Measurements from ENCODE around the gene KRT6C.
"Not testable (repeated sequence)": the region's sequence is repeated elsewhere in the genome, so short reads cannot be mapped to it uniquely, and the experiment has no call there.

KRT6C gene

DNA sequence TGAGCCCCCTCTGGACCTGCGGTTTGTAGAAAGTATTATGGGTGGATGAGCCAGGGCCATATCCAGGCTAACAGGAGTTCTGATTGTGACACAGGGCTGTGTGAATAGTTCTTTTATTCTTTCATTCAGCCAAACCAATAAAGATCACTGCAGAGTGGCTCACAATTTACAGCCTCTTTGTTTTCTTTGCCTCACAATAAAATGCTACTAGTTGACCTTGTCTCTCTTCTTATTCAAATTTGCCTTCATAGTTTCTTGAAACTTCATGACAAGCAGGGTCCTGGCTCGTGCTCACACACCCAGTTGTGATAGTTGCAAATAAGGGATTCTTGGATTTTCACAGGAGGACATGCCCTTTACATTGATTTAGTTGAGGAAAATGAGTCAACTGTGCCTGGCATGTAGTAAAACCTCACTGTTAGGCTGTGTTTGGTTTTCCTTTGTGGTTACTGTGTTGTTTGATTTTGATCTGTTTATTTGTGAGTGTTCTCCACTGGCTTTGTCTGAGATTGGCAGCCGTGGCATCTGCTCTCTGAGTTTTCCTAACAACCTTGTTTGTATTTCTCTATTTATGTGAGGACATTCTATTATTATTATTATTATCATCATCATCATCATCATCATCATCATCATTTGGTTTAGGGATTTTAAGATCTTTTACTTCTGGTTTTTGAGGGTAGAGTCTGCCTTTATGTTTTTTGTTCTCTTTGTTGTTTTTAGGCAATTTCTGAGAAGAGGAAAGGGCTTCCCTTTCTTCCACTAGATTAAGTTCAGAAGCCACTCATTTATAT, 19.0 kb downstream of the KRT6C start:
- no peak for DNase-seq

DNA sequence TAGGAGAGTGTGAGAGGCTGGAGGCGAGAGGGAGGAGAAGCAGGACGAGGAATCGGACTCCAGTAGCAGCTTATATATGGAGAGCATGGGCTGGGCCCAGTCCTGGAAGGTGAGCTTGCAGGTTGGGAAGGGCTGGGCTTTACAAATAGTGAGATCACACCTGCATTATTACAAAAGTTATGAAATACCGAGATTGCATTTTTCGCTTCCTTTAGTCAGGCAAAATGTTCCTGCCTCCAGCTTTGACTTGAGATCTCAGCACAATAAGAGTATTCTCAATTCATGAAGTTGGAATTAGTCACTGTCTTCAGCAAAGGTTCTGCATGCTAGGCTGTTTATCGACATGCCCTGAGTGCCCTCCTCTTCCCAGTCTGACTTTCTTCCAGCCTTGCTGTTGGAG, 21.5 kb downstream of the KRT6C start, which contains the start of gene KRT6B:
Gene KRT6B, minus strand, starts transcription at position 46 of the 400 bp plus-strand sequence. CDS start 68 bp downstream, outside the sequence.
- no peak for DNase-seq

DNA sequence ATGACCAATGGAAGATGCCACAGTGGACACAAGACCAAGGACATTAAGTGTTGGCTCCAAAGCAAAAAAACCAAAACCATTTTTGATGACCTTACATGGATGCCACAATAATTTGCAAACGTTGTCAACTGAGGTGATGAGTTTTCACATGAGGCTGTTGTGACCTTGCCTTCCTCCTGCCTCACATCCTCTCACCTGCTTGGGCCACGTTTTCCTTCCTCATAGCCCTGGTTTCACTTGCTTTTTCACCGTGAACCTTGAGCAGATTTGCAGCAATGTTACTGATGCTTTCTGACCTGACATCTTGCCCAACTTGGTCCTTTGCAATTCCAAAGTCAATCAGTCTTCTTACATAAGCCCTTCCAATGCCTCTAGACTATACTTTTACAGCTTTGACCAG, 25.4 kb downstream of the KRT6C start:
- DNase-seq, result no peak

DNA sequence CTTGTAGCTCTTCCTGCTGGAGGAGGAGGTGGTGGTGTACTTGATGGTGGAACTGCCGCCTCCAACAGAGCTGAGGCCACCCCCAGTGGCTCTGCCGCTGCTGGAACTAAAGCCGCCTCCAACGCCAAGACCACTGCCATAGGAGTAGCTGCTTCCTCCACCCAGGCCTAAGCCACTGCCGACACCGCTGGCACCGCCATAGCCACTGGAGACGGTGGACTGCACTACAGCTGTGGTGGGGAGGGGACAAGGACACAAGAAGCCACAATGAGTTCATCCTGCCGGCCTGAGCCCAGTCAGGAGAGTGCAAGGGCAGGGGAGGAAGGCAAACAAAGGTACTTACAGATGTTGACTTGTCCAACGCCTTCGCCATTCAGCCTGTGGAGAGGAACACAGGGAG, 26.4 kb downstream of the KRT6C start:
- DNase-seq, result not testable (repeated sequence)

DNA sequence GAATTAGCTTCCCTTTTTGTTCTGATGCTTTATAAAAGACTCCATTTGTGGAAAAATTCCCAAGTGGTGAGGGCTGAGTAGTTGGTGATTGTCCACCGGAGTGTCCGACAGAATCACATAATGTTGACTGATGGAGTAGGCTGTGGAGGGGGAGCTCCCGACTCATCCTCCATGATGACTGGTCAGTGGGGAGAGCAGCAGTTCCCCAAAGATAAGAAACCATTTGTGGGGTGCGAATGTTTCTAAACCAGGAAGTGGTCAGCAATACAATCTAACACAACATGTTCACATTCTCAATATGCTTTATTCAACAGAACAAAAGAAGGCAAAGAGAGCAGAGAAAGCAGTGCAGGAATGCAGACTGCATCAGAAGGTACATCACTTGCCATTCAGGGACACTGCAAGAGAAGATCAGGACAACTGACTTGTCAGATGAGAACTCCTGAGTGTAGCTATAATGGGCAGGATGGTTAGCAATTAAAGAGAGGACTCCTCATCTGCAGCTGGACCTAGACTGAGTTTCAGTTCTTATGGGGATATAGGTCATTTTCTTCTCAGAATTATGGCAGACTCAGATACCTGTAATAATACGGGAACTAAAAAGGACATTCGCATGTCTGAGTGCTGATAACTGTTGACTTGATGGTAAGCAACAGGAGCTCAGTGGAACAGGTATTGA, 27.1 kb downstream of the KRT6C start:
- DNase-seq, result no peak

DNA sequence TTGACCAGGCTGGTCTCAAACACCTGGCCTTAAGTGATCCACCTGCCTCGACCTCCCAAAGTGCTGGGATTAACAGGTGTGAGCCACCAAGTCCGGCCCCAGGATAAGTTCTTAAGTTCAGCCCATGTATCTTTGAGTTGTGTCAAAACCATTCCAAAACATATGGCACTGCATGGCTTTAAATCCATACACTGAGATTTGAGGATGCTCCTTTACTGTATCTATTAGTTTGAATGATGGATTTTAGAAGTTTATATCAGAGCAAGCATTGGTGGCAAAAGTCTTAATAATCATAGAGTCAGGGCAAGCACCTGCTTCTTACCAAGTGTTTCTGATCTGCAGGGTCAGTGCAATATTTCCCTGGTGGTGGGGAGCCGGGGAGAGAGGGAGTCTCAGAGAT, 27.7 kb downstream of the KRT6C start:
- no peak for DNase-seq

DNA sequence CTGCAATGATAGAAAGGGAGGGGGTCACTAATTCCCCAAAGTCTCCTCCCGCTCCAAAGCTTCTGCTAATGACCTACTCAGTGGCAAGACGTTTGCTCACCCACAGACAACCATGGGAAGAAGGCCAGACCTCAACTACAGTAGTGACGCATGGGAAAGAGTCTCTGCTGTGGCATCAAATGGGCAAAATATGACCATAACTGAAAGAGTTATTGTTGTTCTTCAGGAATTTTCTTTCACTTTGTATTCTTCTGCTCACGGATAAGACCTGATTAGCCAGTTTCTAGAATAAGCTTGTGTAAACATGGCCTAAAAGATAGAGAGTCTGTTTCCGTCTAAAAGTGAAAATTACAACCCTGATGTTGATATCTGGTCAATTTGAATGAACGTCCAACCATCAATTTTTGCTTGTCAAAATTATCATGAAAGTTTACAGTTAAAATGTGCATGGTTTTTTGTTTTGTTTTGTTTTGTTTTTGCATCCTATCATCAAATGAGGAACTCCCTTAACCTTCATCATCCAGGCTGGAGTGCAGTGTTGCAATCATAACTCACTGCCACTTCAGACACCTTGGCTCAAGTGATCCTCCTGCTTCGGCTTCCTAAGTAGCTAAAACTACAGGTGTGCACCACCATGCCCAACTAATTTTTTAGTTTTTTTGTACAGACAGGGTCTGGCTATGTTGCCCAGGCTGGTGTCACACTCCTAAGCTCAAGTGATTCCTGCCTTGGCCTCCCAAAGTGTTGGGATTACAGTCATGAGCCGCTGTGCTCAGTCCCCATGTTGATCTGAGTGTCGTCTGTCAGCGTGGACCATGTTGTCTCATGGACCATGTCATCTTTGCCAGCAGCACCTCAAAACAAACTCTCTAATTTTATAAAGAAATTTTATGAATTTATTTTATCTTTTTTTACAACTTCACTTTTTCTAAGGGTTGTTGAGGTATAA, 28.7 kb downstream of the KRT6C start:
- DNase-seq, result no peak

DNA sequence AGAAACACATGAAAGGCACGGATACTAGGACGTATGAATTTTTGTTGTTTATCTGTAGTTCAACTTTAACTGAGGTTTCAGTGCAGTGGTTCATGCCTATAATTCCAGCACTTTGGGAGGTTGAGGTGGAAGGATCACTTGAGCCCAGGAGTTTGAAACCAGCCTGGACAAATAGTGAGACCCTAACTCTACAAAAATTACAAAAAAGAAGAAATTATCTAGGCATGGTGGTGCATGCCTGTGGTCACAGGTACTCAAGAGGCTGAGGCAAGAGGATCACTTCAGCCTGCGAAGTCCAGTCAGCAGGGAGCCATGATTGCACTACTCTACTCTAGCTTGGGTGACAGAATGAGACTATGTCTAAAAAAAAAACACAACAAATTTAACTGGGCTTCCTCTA, 29.6 kb downstream of the KRT6C start:
- DNase-seq, result no peak

DNA sequence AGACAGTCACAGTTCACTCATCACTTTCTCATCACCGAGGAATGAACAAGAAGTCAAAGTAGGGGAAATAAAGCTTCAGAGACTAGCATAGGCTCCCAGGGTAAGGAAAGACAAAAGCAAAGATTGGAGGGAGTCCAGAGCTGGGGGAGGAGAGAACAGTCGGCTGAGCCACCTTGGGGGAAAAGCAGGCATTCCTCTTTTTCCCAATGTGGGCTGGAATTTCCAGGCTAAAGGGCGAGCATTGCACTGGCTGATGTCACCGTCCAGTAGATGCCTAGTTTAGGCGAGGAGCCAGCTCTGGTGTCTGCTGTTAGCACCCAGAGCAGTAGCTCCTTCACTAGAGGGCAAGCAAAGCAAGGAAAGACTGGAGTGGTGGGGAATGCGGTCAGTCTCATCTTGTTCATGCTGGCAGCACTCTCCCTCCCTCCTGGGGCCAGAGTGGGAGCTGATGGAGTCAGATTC, 31.0 kb downstream of the KRT6C start:
- DNase-seq, result no peak

DNA sequence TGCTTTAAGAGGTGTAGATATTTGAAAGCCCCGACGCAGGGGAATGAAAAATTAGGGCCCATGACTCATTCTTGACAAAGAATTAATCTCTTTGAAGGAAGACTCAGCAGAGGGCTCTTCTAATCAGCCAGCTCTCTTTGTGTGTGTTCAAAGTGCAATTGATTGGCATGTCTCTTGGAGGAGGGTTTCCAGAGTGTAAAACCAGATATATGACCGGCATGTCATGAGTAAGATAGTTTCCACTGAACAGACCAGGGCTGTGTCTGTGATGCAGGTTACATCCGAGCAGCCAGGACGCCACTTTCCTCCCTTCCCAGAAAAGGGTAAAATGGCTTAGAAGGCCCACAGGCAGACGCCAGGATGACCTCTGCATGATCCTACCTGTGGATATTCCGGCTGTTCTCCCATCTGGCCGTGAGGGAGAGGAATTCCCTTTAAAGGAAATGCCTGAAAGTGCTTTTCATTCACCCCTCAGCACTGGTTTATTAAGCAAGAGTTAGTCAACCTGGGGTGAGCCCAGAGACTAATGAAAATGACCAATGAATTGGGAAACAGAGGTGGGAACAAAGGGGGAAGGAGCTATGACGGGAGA, 32.2 kb downstream of the KRT6C start:
- DNase-seq, result no peak

DNA sequence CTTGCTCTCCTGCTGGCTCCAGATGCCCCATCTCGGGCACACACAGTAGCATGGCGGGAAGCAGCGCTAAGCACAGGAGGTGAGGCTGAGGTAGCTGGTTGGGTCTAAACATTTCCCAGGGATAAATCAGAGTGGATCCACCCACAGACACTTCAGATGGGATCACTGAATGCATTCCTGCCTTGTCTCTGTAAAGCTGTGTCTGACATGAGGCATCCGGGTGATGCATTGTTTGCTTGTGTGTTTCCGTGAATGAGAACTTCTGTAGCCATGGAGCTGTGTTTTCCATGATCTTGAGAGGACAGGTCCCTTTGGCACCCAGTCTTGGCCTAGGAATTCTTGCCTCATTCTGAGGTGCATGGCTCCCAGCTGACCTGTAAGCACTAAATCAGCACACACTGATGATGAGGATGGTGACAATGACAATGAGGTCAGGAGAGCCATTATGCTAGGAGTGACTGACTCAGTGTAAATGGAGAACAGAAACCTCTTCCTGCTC, 32.7 kb downstream of the KRT6C start:
- no peak for DNase-seq

DNA sequence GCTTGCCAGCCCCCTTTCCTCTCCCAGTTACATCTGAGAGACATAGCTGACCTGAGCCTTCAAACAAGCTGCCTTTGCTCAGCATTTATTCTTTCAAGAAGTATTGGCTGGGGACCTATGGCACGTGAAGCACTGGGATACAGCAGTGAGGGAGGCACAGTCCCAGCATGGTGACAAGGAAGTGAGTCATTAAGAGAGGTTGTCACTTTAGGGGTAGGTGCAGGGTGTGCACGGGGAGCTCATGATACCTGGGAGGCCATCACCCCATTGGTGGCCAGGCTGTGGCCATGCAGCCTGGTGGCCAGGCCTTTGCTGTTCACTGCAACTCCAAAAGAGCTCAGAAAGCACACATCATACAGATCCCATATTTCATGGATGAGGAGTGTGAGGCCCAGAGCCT, 33.8 kb downstream of the KRT6C start:
- no peak for DNase-seq

DNA sequence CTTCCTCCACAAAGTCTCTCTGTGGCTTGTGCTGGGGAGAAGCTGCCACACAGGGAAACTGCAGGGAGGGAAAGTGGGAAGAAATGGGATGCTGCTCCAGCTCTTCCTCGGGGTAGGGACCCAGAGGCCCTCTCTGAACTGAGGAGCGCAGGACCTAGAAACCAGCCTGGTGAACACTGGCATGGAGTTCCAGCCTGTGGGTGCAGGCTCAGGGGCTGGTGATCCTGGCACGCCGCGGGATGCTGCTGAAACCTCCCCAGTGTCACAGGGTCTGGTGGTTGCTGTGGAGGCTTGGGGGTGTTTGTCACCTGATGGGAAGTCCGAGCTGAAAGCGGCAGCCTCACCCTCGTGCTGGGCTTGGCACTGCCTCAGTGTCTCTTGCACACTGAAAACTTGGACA, 34.2 kb downstream of the KRT6C start:
- DNase-seq, result no peak

DNA sequence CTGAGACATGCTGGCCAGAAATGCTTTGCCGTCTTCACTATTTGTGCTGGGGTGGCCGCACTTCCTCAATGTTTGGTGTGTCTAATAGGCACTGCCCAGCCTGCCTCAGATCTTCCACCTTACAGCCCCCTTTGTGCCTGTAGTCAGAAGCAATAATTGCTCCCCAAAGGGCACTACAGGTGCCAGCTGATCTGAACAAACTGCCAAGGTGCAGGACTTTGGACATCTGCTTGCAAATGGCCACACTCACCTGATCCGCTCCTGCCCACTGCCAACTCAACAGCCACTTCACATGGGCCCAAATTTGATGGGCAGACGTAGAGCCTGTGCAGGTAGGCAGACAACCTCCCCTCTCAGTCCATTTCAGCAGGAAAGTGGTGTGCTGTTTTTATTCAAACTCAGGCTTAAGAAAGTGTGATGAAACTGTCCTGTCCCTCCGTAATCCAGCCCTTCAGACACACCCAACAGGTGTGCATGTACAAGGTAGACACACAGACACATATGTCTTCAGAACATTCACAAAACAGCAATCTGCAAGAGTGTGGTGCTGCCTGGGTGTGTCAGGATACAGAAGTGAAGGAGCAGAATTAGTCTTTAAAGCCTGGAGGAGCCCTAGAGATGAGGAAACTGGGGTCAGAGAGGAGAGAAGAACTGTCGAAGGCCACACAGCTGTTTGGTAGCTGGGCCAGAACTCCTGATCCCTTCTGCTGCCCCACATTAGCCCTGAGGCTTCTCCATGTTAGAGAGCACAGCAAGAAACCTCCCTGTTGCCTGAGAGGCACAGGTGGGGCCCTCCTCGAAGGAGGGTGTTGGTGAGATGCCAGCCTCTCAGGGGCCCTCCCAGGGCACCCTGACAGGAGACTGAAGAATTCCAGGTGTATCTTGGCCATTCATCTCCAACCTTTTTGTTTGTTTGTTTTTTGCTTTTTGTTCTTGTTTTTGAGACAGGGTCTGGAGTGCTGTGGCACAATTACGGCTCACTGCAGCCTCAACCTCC, 35.0 kb downstream of the KRT6C start:
- DNase-seq, result no peak

DNA sequence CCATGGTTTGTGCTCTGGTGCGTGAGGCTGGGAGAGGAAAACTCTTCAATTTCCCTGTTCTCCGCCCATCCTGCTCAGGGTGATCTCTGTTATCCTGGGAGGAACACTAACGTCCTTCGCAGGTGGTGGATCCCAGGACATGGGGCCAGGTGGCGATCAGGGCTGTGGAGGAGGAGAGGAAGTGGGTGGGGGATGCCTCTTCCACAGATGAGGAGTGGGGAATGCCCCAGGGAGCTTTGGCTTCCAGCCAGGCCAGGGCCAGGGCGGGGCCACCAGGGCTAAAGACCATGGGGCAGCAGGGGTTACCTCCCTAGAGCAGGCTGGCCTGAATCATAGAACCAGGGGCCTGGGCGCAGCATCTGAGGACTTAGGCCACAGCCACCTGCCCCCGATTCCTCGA, 36.1 kb downstream of the KRT6C start:
- DNase-seq, result no peak

DNA sequence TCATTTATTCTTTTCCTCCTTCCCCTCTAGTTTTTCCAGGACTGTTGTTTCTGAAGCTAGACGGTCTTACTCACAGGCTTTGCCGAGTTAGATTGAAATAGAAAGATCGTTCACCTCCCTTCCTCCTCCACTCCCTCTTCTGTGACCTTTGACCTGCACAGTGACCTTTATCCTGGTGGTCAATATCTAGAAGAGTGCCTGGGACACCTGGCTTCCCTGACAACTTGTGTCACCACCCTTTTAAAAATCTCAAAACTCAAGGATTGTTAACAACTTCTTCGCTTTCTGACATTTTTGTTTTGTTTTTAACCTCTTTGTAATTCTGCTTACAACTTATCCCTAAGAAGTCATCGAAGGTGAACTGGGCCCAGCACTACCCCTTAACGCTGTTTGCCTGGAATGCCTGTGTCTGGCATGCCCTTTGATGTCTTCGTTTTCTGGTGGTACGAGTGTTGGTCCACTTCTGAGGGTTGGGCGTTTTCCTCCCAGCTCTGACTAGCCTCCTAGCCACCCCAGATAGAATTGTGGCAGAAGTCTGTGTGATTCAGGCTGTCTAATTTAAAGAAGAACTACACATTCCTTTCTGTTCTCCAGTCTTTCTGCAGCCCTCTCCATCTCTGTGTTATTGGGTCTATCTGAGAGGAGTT, 36.7 kb downstream of the KRT6C start:
- DNase-seq, result no peak

DNA sequence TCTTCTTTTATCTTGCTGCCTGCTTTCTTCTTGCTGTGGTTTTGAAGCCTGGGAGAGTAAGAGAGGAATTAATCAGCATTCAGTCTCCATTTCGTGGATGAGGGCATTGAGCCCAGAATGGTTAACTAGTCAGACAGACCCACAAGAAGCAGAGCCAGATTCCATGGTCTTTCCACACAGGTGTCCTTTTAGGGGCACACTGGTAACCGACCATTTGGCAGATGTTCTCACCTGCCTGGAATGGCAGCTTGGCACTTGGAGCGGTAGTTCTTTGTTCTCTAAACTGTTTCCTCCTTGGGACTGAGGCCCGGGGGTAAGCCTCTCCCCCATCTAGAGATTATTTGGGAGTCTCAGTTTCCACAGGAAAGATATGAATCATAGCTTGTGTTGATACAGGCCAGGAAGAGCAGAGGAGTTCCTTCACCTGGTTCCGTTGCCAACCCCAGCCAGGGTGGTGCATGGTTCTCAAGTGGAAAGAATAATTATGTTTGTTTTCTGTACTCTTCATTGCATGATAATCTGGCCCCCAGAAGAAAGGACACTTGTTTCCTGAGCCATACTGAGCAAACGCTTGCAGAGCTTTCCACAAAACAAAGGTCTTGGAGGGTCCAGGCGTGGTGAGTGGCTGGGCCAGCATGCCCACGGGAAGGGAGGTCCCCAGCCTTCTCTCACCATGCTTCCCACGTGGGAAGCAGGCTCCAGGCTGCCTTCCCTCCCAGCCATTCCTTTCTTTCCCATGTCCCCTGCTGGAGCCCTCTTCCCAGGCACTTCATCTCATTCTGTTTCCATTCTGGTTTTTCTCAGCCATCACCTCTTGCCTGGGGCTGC, 37.4 kb downstream of the KRT6C start:
- DNase-seq, result no peak

DNA sequence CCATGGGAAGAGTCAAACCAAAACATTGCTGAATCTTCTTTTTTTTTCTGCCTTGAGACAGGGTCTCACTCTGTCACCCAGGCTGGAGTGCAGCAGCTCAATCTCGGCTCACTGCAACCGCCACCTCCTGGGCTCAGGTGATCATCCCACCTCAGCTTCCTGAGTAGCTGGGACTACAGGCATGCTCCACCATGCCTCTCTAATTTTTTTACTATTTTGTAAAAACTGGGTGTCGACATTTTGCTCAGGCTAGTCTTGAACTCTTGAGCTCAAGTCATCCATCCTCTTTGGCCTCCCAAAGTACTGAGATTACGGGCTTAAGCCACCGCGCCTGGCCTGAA, 38.0 kb downstream of the KRT6C start:
- DNase-seq, result no peak

DNA sequence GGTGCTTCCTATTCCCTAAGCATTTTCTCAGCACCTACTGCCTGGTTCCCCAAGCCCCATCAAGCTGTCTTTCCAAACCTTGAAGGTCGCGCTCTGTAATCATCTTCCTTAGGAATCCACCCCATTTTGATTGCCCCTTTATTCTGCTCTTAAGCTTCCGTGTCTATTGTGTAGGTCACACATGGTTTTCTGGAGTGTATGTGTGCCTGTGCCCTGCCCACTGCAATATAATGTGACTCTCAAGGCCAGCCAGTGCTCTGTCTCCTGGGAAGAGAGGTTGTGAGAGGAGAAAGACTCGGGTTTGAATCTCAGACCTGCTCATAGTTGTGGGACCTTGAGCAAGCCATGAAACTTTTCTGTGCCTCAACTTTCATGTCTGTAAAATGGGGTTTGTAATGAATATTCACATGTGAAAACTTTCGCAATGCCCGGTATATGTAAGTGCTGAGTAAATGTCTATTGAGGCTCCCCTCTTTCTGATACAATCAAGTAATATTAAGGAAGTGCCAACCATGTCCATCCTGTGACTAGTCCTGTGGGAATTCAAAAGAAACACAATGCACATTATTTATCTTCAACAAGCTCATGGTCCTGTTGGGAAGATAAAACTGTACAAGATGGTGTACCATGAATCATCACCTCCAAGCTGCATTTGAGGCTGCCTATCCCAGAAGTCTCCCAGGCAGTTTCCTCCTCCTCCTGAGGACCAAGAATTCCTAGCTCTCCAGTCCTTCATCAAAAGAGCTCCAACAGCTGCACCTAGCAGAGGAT, 38.7 kb downstream of the KRT6C start:
- no peak for DNase-seq
